Mesendoderm (in vitro differentiated cells): ENCODE data around the gene FUBP3.
A peak's percentile ranks its signal among the peaks of the same experiment; 100 is the strongest.

Source experiments
- DNase-seq: peaks from one replicate; pipeline ENCODE4 v3.0.0; 2013
- H2AK5ac ChIP-seq: 2 replicates; pipeline ENCODE4 v1.6.1; 2013; ENCODE audit warnings: low read length, inconsistent platforms
- H2BK120ac ChIP-seq: 2 replicates; pipeline ENCODE4 v1.6.1; 2013; ENCODE audit warnings: low read depth, mild to moderate bottlenecking, low read length, moderate library complexity, mixed read lengths
- H2BK15ac ChIP-seq: replicated peaks from 2 replicates; pipeline ENCODE4 v1.6.1; 2013; ENCODE audit warnings: low read depth, mild to moderate bottlenecking, moderate library complexity
- H2BK5ac ChIP-seq: 2 replicates; pipeline ENCODE4 v1.6.1; 2013; ENCODE audit warnings: low read length, inconsistent platforms
- H3K18ac ChIP-seq: 2 replicates; pipeline ENCODE4 v1.6.1; 2013; ENCODE audit warnings: mild to moderate bottlenecking, low read length, mixed read lengths
- H3K23ac ChIP-seq: one replicate; pipeline ENCODE4 v1.6.1; 2013; ENCODE audit warnings: low read length
- H3K27ac ChIP-seq: 2 replicates; pipeline ENCODE4 v1.5.1; 2013; ENCODE audit warnings: low read depth, mild to moderate bottlenecking, inconsistent platforms, low read length, moderate library complexity
- H3K27me3 ChIP-seq: 2 replicates; pipeline ENCODE4 v1.6.1; 2013; ENCODE audit warnings: low read length, control low read depth, mild to moderate bottlenecking, inconsistent platforms; ENCODE audit not compliant: insufficient read depth, poor library complexity
- H3K36me3 ChIP-seq: 2 replicates; pipeline ENCODE4 v1.6.1; 2013; ENCODE audit warnings: low read length, inconsistent platforms; ENCODE audit not compliant: control insufficient read depth, insufficient read depth
- H3K4ac ChIP-seq: one replicate; pipeline ENCODE4 v1.6.1; 2013; ENCODE audit warnings: low read depth, mild to moderate bottlenecking, low read length, moderate library complexity
- H3K4me1 ChIP-seq: 2 replicates; pipeline ENCODE4 v1.6.1; 2013; ENCODE audit warnings: low read depth, low read length, inconsistent platforms; ENCODE audit not compliant: control insufficient read depth
- H3K4me2 ChIP-seq: 2 replicates; pipeline ENCODE4 v1.6.1; 2013; ENCODE audit warnings: low read length
- H3K4me3 ChIP-seq: 2 replicates; pipeline ENCODE4 v1.5.1; 2013; ENCODE audit warnings: mild to moderate bottlenecking, low read length
- H3K56ac ChIP-seq: one replicate; pipeline ENCODE4 v1.6.1; 2013; ENCODE audit warnings: low read length
- H3K79me1 ChIP-seq: 2 replicates; pipeline ENCODE4 v1.6.1; 2013; ENCODE audit warnings: low read length, inconsistent platforms
- H3K79me2 ChIP-seq: 2 replicates; pipeline ENCODE4 v1.6.1; 2013; ENCODE audit warnings: mild to moderate bottlenecking, low read length; ENCODE audit not compliant: control insufficient read depth, insufficient read depth
- H3K9ac ChIP-seq: 2 replicates; pipeline ENCODE4 v1.6.1; 2013; ENCODE audit warnings: low read length, inconsistent platforms
- H4K5ac ChIP-seq: one replicate; pipeline ENCODE4 v1.6.1; 2013; ENCODE audit warnings: low read length
- H4K8ac ChIP-seq: one replicate; pipeline ENCODE4 v1.6.1; 2013; ENCODE audit warnings: low read depth, mild to moderate bottlenecking, control low read depth, low read length, moderate library complexity
- WGBS: extraction: QIAGEN DNeasy Blood & Tissue Kit; methylation state at CpG from one replicate; pipeline ENCODE4 v1.1.7; 2013; ENCODE audit warnings: low lambda C conversion rate, missing lambda C conversion rate; ENCODE audit not compliant: insufficient coverage; ENCODE audit errors: extremely low coverage; 5-methylcytosine and 5-hydroxymethylcytosine counted together

Gene FUBP3

DNA sequence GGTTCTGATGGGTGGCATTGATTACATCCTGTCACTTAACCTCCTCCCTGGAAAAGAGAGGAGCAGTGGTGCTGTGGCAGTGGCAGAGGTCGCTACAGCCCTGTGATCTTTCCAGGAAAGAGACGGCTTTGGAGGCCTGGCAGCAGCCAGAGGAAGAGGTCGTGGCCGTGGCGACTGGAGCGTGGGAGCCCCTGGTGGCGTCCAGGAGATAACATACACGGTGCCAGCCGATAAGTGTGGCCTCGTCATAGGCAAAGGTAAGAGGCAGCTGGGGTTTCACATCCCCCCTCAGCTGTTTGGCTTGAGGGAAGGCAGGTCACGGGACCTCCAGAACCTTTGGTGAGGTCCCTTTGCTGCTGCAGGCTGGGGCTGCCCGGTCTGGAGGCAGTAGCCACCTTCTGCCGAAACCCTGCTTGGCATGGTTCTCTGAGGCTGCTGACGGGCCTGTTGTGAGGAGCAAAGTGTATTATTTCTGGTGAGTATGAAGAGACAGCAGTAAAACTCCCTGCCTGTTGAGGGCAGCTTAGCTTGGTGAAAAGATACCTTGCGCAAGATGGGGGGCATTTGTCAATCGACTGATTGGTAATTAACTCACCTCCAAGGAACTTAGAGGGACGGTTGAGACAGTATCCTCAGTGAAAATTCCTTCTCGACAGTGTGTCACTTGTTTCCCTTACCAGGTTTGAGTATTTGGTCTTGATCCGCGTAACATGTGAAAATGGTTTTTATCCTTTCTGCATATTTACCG, 47.0 kb downstream of the FUBP3 start:
- Histone ChIP-seq H3K36me3 (peaks cover 28% of the 10 kb centered on the region), H3K18ac (no peak overlapping the region), H2BK5ac (no peak overlapping the region), H3K4me2 (no peak overlapping the region), H4K5ac (no peak overlapping the region), H3K4me3 (no peak overlapping the region), H3K9ac (no peak overlapping the region), H2AK5ac (no peak overlapping the region), H3K4me1 (no peaks in the 10 kb centered on the region), H4K8ac (no peak overlapping the region), H3K23ac (no peak overlapping the region), H3K79me1 (no peaks in the 10 kb centered on the region), H3K79me2 (no peaks in the 10 kb centered on the region), H3K27ac (no peak overlapping the region), H3K27me3 (no peaks in the 10 kb centered on the region), H3K4ac (no peak overlapping the region), H2BK120ac (no peak overlapping the region), H2BK15ac (no peak overlapping the region), H3K56ac (no peak overlapping the region)
- no CpG with 5 or more reads among the region's 21 CpGs for WGBS
- DNase-seq: peak; percentile 37

DNA sequence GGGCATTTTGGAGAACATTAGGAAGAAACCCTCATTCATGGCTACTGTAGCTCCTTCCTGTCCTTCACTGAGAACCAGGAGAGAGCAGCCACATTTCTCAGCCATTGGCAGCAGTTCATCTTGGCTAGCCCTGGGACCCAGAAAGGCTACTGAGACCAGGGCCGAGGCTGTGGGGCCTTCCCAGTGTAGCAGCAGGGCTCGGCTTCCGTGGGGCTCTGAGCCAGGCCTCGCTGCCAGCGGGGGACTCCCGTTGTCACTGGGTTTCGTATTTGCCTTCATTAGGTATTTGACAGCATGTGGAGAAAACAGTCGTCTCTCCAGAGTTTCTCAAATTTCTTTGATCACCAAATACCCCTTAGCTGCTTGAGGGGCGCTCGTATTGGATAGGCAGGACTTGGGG, 47.7 kb downstream of the FUBP3 start:
- Histone ChIP-seq H3K36me3 (peaks cover 29% of the 10 kb centered on the region), H3K4me1 (no peaks in the 10 kb centered on the region), H3K79me2 (no peaks in the 10 kb centered on the region), H4K5ac (no peak overlapping the region), H2AK5ac (no peak overlapping the region), H2BK120ac (no peak overlapping the region), H3K4me2 (no peak overlapping the region), H3K4me3 (no peak overlapping the region), H3K27ac (no peak overlapping the region), H3K23ac (no peak overlapping the region), H4K8ac (no peak overlapping the region), H2BK5ac (no peak overlapping the region), H2BK15ac (no peak overlapping the region), H3K9ac (no peak overlapping the region), H3K27me3 (no peaks in the 10 kb centered on the region), H3K56ac (no peak overlapping the region), H3K79me1 (no peaks in the 10 kb centered on the region), H3K4ac (no peak overlapping the region), H3K18ac (no peak overlapping the region)
- no peak for DNase-seq
- no CpG with 5 or more reads among the region's 10 CpGs for WGBS

DNA sequence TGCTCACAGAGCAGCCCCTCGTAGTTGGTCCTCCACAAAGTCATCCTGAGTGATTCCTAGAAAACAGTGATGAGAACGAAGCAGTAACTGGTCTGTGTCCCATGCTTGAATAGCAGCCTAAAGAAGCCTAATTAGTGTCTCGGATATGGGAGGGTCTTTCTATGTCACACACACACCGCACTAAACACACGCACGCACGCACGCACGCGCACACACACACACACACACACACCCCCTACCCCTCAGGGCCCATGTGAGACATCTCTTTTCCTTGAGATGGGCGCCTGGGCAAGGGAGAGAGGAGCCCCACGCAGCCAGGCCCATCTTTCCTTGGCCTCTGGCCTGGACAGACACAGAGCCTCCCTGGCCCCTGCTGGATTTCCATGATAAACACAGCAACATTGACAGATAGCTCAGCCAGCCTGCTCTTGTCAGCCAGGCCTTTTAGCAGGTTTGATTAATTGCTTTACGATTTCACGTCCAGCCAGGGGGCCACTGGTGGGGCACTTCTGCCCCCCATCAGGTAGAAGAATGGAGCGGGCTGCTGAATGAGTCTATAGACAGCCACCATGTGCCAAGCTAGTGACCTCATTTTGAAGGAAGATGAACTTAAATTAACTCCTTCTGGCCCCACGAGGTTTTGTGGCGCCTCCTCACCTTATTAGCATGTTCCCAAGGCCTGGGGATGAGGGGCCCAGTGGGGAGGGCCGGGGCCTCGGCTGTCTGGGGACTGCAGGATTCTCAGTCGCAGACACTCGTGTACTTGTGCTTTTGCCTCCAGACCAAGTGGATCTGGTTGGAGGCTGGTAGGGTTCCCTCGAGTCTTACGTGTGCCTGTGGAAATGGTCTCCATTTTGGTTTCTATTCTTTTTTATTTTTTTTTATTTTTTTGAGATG, 48.8 kb downstream of the FUBP3 start:
- Histone ChIP-seq H3K56ac (no peak overlapping the region), H3K9ac (no peak overlapping the region), H3K4ac (no peak overlapping the region), H3K27me3 (no peaks in the 10 kb centered on the region), H3K4me2 (no peak overlapping the region), H3K79me1 (no peaks in the 10 kb centered on the region), H2AK5ac (no peak overlapping the region), H2BK120ac (no peak overlapping the region), H3K4me1 (no peaks in the 10 kb centered on the region), H4K5ac (no peak overlapping the region), H4K8ac (no peak overlapping the region), H3K36me3 (peaks cover 29% of the 10 kb centered on the region), H3K18ac (no peak overlapping the region), H3K23ac (no peak overlapping the region), H2BK5ac (no peak overlapping the region), H3K79me2 (no peaks in the 10 kb centered on the region), H2BK15ac (no peak overlapping the region), H3K27ac (no peak overlapping the region), H3K4me3 (no peak overlapping the region)
- DNase-seq: no peak
- no CpG with 5 or more reads among the region's 23 CpGs for WGBS

DNA sequence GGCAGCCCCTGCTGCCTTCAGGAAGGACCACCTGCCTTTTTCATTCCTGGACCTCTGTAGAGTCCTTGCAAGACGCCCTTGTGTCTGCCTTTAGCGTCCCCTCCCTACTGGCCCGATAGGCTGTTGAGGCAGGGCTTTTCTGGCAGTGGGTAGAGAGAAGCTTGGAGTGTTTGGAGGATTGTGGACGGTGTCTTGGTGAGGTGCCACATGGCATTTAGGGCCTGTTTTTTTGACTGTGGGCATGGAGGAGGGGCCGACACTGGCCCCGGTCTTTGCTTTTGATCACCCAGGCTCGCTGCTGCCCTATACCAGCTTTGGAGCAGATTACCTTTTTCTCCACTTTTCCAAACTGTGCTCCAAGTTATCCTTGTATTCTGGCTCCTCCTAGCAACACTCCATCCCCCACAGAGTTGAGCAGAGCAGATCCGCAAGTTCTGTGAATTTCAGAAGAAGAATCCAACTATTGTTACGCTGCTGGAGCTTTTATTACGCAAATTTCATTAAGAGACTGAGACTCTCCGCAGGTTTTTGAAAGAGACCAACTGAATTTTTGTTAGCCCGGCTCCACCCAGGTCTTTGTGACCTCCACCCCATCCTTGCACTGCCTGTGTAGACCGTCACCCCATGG, 50.2 kb downstream of the FUBP3 start:
- H3K79me1 ChIP-seq: no peaks in the 10 kb centered on the region
- H2BK120ac ChIP-seq: no peak overlapping the region
- H3K4me2 ChIP-seq: no peak overlapping the region
- no peak overlapping the region for H3K18ac ChIP-seq
- H3K27ac ChIP-seq: no peak overlapping the region
- H2BK5ac ChIP-seq: no peak overlapping the region
- H2BK15ac ChIP-seq: no peak overlapping the region
- H3K4me3 ChIP-seq: no peak overlapping the region
- H2AK5ac ChIP-seq: no peak overlapping the region
- peaks cover 24% of the 10 kb centered on the region for H3K36me3 ChIP-seq
- no peak overlapping the region for H3K9ac ChIP-seq
- H3K4me1 ChIP-seq: no peaks in the 10 kb centered on the region
- no peak overlapping the region for H4K8ac ChIP-seq
- no peak overlapping the region for H4K5ac ChIP-seq
- H3K27me3 ChIP-seq: no peaks in the 10 kb centered on the region
- no peak overlapping the region for H3K4ac ChIP-seq
- no CpG with 5 or more reads among the region's 13 CpGs for WGBS
- H3K56ac ChIP-seq: no peak overlapping the region
- no peaks in the 10 kb centered on the region for H3K79me2 ChIP-seq
- no peak for DNase-seq
- H3K23ac ChIP-seq: no peak overlapping the region

DNA sequence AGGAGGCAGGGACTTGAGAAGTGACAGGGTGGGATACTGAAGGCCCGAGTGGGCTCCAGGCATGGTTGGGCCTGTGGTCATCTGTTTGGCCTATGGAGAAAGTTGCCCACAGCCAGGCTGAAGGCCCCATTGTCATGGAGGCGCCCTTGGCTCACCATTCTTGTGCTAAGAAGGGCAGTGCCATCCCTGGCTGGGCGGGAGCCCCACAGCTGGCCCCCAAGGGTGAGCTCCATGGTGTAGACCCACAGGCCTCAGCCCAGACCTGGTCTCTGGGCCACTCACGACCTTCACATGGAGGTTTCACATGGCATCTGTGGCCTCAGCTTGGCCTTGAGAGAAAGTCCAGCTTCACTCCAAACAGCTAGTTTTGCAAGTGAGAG, 50.7 kb downstream of the FUBP3 start:
- Histone ChIP-seq H2BK15ac (no peak overlapping the region), H3K4me3 (no peak overlapping the region), H2BK120ac (no peak overlapping the region), H3K18ac (no peak overlapping the region), H3K79me2 (no peaks in the 10 kb centered on the region), H3K4me2 (no peak overlapping the region), H3K4ac (no peak overlapping the region), H2BK5ac (no peak overlapping the region), H4K5ac (no peak overlapping the region), H3K4me1 (no peaks in the 10 kb centered on the region), H3K36me3 (peaks cover 24% of the 10 kb centered on the region), H3K27ac (no peak overlapping the region), H2AK5ac (no peak overlapping the region), H4K8ac (no peak overlapping the region), H3K27me3 (no peaks in the 10 kb centered on the region), H3K23ac (no peak overlapping the region), H3K56ac (no peak overlapping the region), H3K79me1 (no peaks in the 10 kb centered on the region), H3K9ac (no peak overlapping the region)
- DNase-seq: no peak
- no CpG with 5 or more reads among the region's 4 CpGs for WGBS
